GM12873 (cell line): ENCODE results near the gene TDRD9.

ENCODE experiments used
- TF ChIP-seq, protein P1 (sequence below): IDR thresholded peaks from 2 replicates; pipeline ENCODE4 v1.5.1; 2012; ENCODE audit warnings: low read depth, mild to moderate bottlenecking, moderate library complexity, low read length, control low read depth; ENCODE audit not compliant: insufficient read depth; ENCODE audit errors: missing control alignments

The TDRD9 gene

GRCh38 chr14:104049576-104050240 lies 121.5 kb downstream of the TDRD9 start:
- TF ChIP-seq, protein P1, sequence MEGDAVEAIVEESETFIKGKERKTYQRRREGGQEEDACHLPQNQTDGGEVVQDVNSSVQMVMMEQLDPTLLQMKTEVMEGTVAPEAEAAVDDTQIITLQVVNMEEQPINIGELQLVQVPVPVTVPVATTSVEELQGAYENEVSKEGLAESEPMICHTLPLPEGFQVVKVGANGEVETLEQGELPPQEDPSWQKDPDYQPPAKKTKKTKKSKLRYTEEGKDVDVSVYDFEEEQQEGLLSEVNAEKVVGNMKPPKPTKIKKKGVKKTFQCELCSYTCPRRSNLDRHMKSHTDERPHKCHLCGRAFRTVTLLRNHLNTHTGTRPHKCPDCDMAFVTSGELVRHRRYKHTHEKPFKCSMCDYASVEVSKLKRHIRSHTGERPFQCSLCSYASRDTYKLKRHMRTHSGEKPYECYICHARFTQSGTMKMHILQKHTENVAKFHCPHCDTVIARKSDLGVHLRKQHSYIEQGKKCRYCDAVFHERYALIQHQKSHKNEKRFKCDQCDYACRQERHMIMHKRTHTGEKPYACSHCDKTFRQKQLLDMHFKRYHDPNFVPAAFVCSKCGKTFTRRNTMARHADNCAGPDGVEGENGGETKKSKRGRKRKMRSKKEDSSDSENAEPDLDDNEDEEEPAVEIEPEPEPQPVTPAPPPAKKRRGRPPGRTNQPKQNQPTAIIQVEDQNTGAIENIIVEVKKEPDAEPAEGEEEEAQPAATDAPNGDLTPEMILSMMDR, result no peak

DNA sequence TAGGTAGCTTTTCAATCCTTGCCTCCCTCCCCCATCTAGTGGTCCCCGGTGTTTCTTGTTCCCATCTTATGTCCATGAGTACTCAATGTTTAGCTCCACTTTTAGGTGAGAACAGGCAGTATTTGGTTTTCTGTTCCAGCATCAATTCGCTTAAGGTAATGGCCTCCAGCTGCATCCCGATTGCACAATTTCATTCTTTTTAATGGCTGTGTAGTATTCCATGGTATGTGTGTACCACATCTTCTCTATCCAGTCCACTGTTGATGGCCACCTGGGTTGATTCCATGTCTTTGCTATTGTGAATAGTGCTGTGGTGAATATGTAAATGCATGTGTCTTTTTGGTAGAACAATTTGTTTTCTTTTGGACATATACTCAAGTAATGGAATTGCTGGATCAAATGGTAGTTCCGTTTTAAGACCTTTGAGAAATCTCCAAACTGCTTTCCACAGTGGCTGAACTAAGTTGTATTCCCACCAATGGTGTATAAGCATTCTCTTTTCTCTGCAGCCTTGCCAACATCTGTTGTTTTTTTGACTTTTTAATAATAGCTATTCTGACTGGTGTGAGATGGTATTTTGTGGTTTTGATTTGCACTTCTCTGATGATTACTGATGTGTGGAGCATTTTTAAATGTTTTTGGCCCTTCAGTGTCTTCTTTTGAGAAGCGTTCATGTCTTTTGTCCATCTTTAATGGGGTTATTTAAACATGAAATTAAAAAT lies 123.0 kb downstream of the TDRD9 start:
- TF ChIP-seq, protein P1, result no peak

DNA sequence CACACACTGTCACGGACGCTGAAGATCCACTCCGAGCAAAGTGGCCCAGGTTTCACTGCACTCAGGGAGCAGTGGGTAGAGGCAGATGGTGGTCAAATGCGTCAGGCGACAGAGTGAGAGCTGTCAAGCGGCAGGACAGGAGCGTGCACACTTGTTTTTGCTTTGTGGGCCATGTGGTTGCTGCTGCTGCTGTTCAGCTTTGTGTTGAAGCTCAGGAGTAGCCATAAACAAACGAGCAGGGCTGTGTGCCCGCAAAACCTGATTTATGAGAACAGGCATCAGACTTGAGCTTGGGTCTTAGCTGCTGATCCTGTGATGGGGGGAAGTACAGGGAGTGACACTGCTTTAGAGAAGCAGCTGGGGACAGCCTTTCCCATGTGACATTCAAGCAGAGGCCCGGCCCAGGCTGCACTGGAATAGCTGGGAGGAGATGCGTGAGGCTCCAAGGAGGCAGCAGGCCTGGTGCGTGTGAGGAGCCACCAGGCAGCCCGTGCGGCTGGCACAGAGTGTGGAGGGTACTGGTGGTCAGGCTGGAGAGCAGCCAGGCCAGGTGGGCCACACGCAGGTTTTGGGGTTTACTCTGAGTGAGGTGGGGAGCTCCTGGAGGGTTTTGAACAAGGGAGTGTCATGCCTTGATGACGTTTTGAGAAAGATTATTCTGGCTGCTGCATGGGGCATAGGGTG lies 126.1 kb downstream of the TDRD9 start:
- TF ChIP-seq, protein P1, result no peak

GRCh38 chr14:104062281-104062680 lies 134.0 kb downstream of the TDRD9 start:
- TF ChIP-seq, protein P1, result no peak

- TF ChIP-seq, protein P1, result no peak
These were observed 135.7 kb downstream of the TDRD9 start for GRCh38 chr14:104064003-104064402.

DNA sequence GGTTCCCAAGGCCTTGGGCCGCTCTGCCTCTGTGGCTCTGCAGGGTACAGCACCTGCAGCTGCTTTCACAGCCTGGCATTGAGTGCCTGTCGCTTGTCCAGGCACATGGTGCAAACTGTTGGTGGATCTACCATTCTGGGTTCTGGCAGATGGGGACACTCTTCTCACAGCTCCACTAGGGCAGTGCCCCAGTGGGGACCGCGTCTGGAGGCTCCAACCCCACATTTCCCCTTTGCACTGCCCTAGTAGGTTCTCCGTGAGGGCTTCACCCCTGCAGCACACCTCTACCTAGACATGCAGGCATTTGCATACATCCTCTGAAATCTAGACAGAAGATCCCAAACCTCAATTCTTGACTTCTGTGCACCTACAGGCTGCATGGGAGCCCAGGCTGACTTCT lies 138.0 kb downstream of the TDRD9 start:
- TF ChIP-seq, protein P1, result no peak

DNA sequence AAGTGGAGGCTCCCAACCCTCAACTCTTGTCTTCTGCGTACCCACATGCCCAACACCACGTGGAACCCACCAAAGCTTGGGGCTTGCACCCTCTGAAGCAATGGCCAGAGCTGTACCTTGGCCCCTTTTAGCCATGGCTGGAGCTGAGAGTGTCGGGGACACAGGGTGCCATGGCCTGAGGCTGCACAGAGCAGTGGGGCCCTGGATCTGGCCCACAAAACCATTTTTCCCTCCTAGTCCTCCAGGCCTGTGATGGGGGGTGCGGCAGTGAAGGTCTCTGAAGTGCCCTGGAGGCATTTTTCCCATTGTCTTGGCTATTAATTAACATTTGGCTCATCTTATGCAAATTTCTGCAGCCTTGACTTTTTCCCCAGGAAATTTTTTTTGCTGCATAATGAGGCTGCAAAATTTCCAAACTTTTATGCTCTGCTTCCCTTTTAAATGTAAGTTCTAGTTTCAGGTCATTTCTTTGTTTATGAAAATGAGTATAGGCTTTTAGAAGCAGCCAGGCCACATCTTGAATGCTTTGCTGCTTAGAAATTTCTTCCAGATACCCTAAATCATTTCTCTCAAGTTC lies 138.6 kb downstream of the TDRD9 start:
- TF ChIP-seq, protein P1, result no peak
